Spinal cord (tissue), 10 donors: Measurements from ENCODE around the gene PTPRK. TPM values are rescaled to one million over a fixed set of nuclear protein-coding genes. Genes with fewer than 3 reads are reported as not detected.
A peak's percentile ranks its signal among the peaks of the same experiment; 100 is the strongest.

ENCODE experiments used
- DNase-seq, 6 donors: peaks; one replicate each; pipeline versions ENCODE4 v3.0.0 to v3.0.0-alpha.2; 2013 to 2015; ENCODE audit warnings: low spot score in 6 of 6, low read depth in 4 of 6
- H3K27ac ChIP-seq: one replicate; pipeline ENCODE4 v1.5.1; 2013; ENCODE audit warnings: low read depth, low read length, control low read depth
- H3K27me3 ChIP-seq: one replicate; pipeline ENCODE4 v1.6.1; 2013; ENCODE audit warnings: low read length; ENCODE audit not compliant: control insufficient read depth, insufficient read depth
- H3K36me3 ChIP-seq: one replicate; pipeline ENCODE4 v1.6.1; 2013; ENCODE audit warnings: low read length; ENCODE audit not compliant: control insufficient read depth, insufficient read depth
- H3K4me1 ChIP-seq: one replicate; pipeline ENCODE4 v1.6.1; 2013; ENCODE audit warnings: low read length; ENCODE audit not compliant: control insufficient read depth, insufficient read depth
- H3K4me3 ChIP-seq: one replicate; pipeline ENCODE4 v1.5.1; 2013; ENCODE audit warnings: low read depth, low read length, control low read depth
- H3K9me3 ChIP-seq: one replicate; pipeline ENCODE4 v1.6.1; 2013; ENCODE audit warnings: low read length; ENCODE audit not compliant: control insufficient read depth, insufficient read depth
- WGBS: methylation state at CpG from one replicate; pipeline ENCODE4 v1.1.5; 2013; ENCODE audit warnings: missing lambda C conversion rate; ENCODE audit not compliant: insufficient coverage; 5-methylcytosine and 5-hydroxymethylcytosine counted together
- polyA plus RNA-seq, 2 donors: library from polyadenylated mRNA; unstranded; fragments of 120-200 nt; gene quantifications; one replicate each; pipeline ENCODE4 v1.2.1, GENCODE V29; 2013; ENCODE audit not compliant: insufficient read length in 2 of 2
- total RNA-seq, 2 donors: library from RNA; depleted of rRNA in 1 of 2; stranded (reverse); fragments of 120-200 nt in 1 of 2; fragments of >200 nt in 1 of 2; gene quantifications; one replicate each; pipeline versions ENCODE4 v1.2.3 to v1.2.4, GENCODE V29; 2013 to 2014
- donor health status: healthy.

The PTPRK gene
- total and polyA plus RNA-seq, 4 donors, result 28.4 to 63.4 (median 34.1) TPM

DNA sequence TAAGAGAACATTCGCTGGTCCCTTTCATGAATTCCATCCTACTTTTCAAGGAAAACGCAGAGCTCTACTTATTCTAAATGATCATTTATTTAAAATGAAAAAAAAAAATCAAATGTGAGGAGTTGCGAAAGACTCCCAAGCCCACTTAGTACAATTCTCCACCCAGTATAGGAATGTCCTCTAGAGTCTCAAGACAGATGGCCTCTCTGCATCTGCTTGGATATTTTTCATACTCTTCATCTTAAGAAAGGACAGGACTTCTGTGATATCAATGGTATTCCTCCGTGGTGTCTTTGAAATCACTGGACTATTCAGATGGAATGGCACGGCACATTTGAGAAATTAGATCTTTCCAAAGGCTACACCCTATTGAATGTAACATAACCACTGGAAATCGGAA lies 107.1 kb downstream of the PTPRK start:
- no peak for DNase-seq
- Histone ChIP-seq H3K27ac (no peak overlapping the region), H3K4me3 (no peak overlapping the region), H3K27me3 (no peaks in the 10 kb centered on the region), H3K4me1 (no peaks in the 10 kb centered on the region), H3K36me3 (no peaks in the 10 kb centered on the region), H3K9me3 (no peaks in the 10 kb centered on the region)
- WGBS, result no CpG with 5 or more reads among the region's 6 CpGs

DNA sequence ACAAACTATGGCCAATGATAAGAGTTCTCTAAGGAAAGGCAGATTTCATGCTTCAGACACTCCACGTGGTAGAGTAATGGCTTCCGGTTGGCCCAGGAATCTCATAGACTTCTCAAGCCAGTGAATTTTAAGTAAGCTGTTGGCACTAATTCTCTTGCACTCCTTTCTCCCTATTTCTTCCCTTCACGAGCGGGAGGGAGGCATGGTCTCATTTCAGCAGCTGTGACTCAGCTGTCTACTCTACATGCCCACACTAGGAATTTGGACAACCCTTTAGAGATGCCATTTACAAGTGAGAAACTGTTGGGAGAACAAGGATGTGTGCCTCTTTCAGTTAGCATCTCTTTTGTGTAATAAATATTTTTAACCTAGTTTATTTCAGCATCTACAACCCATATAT lies 107.7 kb downstream of the PTPRK start:
- H3K9me3 ChIP-seq, result no peaks in the 10 kb centered on the region
- no CpG with 5 or more reads among the region's 4 CpGs for WGBS
- DNase-seq, result no peak
- H3K36me3 ChIP-seq, result no peaks in the 10 kb centered on the region
- no peak overlapping the region for H3K27ac ChIP-seq
- H3K4me3 ChIP-seq, result no peak overlapping the region
- no peaks in the 10 kb centered on the region for H3K27me3 ChIP-seq
- no peaks in the 10 kb centered on the region for H3K4me1 ChIP-seq

GRCh38 chr6:128410584-128410983 lies 109.8 kb downstream of the PTPRK start:
- H3K4me1 ChIP-seq, result no peaks in the 10 kb centered on the region
- no peaks in the 10 kb centered on the region for H3K27me3 ChIP-seq
- no peaks in the 10 kb centered on the region for H3K9me3 ChIP-seq
- H3K36me3 ChIP-seq, result no peaks in the 10 kb centered on the region
- no peak for DNase-seq
- no peak overlapping the region for H3K4me3 ChIP-seq
- 59% methylated on average over 3 of the region's 4 CpGs for WGBS
- no peak overlapping the region for H3K27ac ChIP-seq

DNA sequence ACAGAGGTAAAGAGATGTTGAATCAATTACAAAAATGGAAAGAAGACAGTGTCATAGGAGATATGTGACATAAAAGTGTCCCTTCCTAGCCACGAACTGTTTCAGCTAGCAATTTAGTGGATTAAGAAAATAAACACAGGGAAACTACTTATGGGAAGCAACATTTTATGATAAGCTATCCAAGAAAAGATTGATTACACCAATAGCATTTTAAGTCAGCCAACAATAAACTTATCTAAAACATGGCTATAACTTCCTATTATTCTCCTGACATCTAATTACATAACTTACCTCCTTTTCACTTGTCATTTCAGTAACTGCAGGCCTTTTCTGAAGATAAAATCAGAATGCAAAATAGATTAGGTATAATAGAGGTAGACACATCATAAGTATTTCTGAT lies 111.4 kb downstream of the PTPRK start:
- DNase-seq, result no peak
- no CpG with 5 or more reads among the region's 1 CpG for WGBS
- H3K36me3 ChIP-seq, result no peaks in the 10 kb centered on the region
- H3K4me1 ChIP-seq, result no peaks in the 10 kb centered on the region
- H3K27ac ChIP-seq, result no peak overlapping the region
- H3K27me3 ChIP-seq, result no peaks in the 10 kb centered on the region
- no peaks in the 10 kb centered on the region for H3K9me3 ChIP-seq
- no peak overlapping the region for H3K4me3 ChIP-seq

GRCh38 chr6:128406453-128406852 lies 113.9 kb downstream of the PTPRK start:
- no peaks in the 10 kb centered on the region for H3K4me1 ChIP-seq
- no peaks in the 10 kb centered on the region for H3K9me3 ChIP-seq
- no peak overlapping the region for H3K4me3 ChIP-seq
- no peaks in the 10 kb centered on the region for H3K27me3 ChIP-seq
- no CpG with 5 or more reads among the region's 1 CpG for WGBS
- H3K36me3 ChIP-seq, result no peaks in the 10 kb centered on the region
- no peak overlapping the region for H3K27ac ChIP-seq
- no peak for DNase-seq

GRCh38 chr6:128403618-128404444 lies 116.6 kb downstream of the PTPRK start:
- H3K27me3 ChIP-seq, result no peaks in the 10 kb centered on the region
- no peaks in the 10 kb centered on the region for H3K36me3 ChIP-seq
- no peaks in the 10 kb centered on the region for H3K4me1 ChIP-seq
- no CpG with 5 or more reads among the region's 4 CpGs for WGBS
- no peak overlapping the region for H3K4me3 ChIP-seq
- DNase-seq, result no peak
- no peaks in the 10 kb centered on the region for H3K9me3 ChIP-seq
- H3K27ac ChIP-seq, result no peak overlapping the region

GRCh38 chr6:128400875-128401274 lies 119.5 kb downstream of the PTPRK start:
- 87% methylated on average over 2 of the region's 4 CpGs for WGBS
- no peak overlapping the region for H3K27ac ChIP-seq
- DNase-seq, result peak in 1 of 6 donors; percentile 42
- no peaks in the 10 kb centered on the region for H3K27me3 ChIP-seq
- no peaks in the 10 kb centered on the region for H3K4me1 ChIP-seq
- no peaks in the 10 kb centered on the region for H3K9me3 ChIP-seq
- no peaks in the 10 kb centered on the region for H3K36me3 ChIP-seq
- H3K4me3 ChIP-seq, result no peak overlapping the region

GRCh38 chr6:128397996-128398395 lies 122.4 kb downstream of the PTPRK start:
- no peak overlapping the region for H3K27ac ChIP-seq
- H3K4me3 ChIP-seq, result no peak overlapping the region
- no peaks in the 10 kb centered on the region for H3K36me3 ChIP-seq
- no peak for DNase-seq
- H3K4me1 ChIP-seq, result no peaks in the 10 kb centered on the region
- H3K9me3 ChIP-seq, result no peaks in the 10 kb centered on the region
- no peaks in the 10 kb centered on the region for H3K27me3 ChIP-seq
- WGBS, result 100% methylated on average over 5 of the region's 9 CpGs

GRCh38 chr6:128395596-128395995 lies 124.8 kb downstream of the PTPRK start:
- no peak for DNase-seq
- H3K9me3 ChIP-seq, result no peaks in the 10 kb centered on the region
- no CpG with 5 or more reads among the region's 3 CpGs for WGBS
- no peak overlapping the region for H3K27ac ChIP-seq
- H3K36me3 ChIP-seq, result no peaks in the 10 kb centered on the region
- H3K27me3 ChIP-seq, result no peaks in the 10 kb centered on the region
- H3K4me1 ChIP-seq, result no peaks in the 10 kb centered on the region
- H3K4me3 ChIP-seq, result no peak overlapping the region

DNA sequence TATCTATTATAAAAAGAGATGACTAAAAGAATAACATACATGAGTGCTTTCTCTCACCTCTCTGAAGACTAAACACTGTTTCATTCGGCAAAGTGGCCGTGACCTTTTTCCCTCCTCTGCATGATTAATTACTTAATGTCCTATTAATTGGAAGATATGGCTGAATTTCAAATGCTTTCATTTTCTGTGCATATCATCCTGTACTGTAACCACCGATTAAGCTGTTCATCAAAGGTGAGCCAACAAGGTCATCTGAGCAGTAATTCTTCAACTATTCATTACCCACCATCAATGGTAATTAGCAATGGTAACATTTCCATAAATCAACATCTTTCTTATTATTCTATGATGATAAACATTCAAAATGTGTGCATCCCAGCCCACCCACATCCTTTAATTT lies 125.2 kb downstream of the PTPRK start:
- Histone ChIP-seq H3K9me3 (no peaks in the 10 kb centered on the region), H3K4me3 (no peak overlapping the region), H3K27me3 (no peaks in the 10 kb centered on the region), H3K36me3 (no peaks in the 10 kb centered on the region), H3K4me1 (no peaks in the 10 kb centered on the region), H3K27ac (no peak overlapping the region)
- peak in 1 of 6 donors; percentile 29 for DNase-seq
- no CpG with 5 or more reads among the region's 3 CpGs for WGBS
